ENCODE data around the gene TFEB.

Gene TFEB

GRCh38 chr6:41704656-41705310 is 30.6 kb downstream of the TFEB start:
- no peak for DNase-seq

- no peak for DNase-seq
Measured at GRCh38 chr6:41704028-41704427, 31.4 kb downstream of the TFEB start.

GRCh38 chr6:41702771-41703494 is 32.5 kb downstream of the TFEB start:
- no peak for DNase-seq

GRCh38 chr6:41702089-41702745 is 33.2 kb downstream of the TFEB start:
- DNase-seq: no peak

- no peak for DNase-seq
Measured at GRCh38 chr6:41700463-41701347, 34.7 kb downstream of the TFEB start.

GRCh38 chr6:41699063-41699462 is 36.3 kb downstream of the TFEB start:
- DNase-seq: no peak

GRCh38 chr6:41697861-41698781 is 37.3 kb downstream of the TFEB start:
- no peak for DNase-seq

GRCh38 chr6:41696788-41697187 is 38.6 kb downstream of the TFEB start:
- DNase-seq: no peak

GRCh38 chr6:41695825-41696224 is 39.6 kb downstream of the TFEB start:
- no peak for DNase-seq

- DNase-seq: peak; percentile 57
Measured at GRCh38 chr6:41694815-41695526, 40.4 kb downstream of the TFEB start.

GRCh38 chr6:41693281-41694240 is 41.8 kb downstream of the TFEB start:
- DNase-seq: no peak

GRCh38 chr6:41692730-41693129 is 42.7 kb downstream of the TFEB start:
- DNase-seq: no peak

- no peak for DNase-seq
Measured at GRCh38 chr6:41692080-41692675, 43.2 kb downstream of the TFEB start.

- DNase-seq: no peak
Measured at GRCh38 chr6:41691426-41692079, 43.9 kb downstream of the TFEB start.

- DNase-seq: no peak
Measured at GRCh38 chr6:41690541-41691330, 44.7 kb downstream of the TFEB start.

GRCh38 chr6:41689171-41690008 is 46.0 kb downstream of the TFEB start:
- no peak for DNase-seq

- no peak for DNase-seq
Measured at GRCh38 chr6:41688256-41688965, 47.0 kb downstream of the TFEB start.
